ENCODE results near the gene GARRE1.

Gene GARRE1

GRCh38 chr19:34295103-34295502 lies 40.7 kb downstream of the GARRE1 start:
- no peak for DNase-seq

- no peak for DNase-seq
These were observed 44.7 kb downstream of the GARRE1 start for GRCh38 chr19:34298891-34299520.

- DNase-seq: no peak
These were observed 45.2 kb downstream of the GARRE1 start for GRCh38 chr19:34299576-34299975.

- no peak for DNase-seq
These were observed 46.0 kb downstream of the GARRE1 start for GRCh38 chr19:34300380-34300779.

- no peak for DNase-seq
These were observed 46.6 kb downstream of the GARRE1 start for GRCh38 chr19:34300962-34301361.
